Smooth muscle cell (in vitro differentiated cells): Measurements from ENCODE around the gene POU2F1. TPM values are rescaled to one million over a fixed set of nuclear protein-coding genes. Genes with fewer than 3 reads are reported as not detected.
"Not testable (repeated sequence)": the region's sequence is repeated elsewhere in the genome, so short reads cannot be mapped to it uniquely, and the experiment has no call there.

Source experiments
- DNase-seq: peaks from one replicate; lab custom pipeline; 2025; ENCODE audit not compliant: unreplicated experiment; lab: John Stamatoyannopoulos, UW
- H2AFZ ChIP-seq: fragments of 200-600 bp; sonication (generic); 2 replicates; pipeline ENCODE4 v1.6.0; 2016; ENCODE audit warnings: antibody characterized with exemption, low read depth, mild to moderate bottlenecking
- H3F3A ChIP-seq: fragments of 200-600 bp; sonication (generic); 2 replicates; pipeline ENCODE4 v1.6.0; 2017; ENCODE audit warnings: antibody characterized with exemption, low read depth
- H3K27ac ChIP-seq: fragments of 200-600 bp; sonication (generic); 2 replicates; pipeline ENCODE4 v1.5.1; 2016; ENCODE audit warnings: low read depth, mild to moderate bottlenecking
- H3K27me3 ChIP-seq: fragments of 200-600 bp; sonication (generic); 2 replicates; pipeline ENCODE4 v1.6.1; 2016; ENCODE audit warnings: low read depth, mild to moderate bottlenecking
- H3K36me3 ChIP-seq: fragments of 200-600 bp; sonication (generic); 2 replicates; pipeline ENCODE4 v1.5.1; 2016; ENCODE audit warnings: low read depth
- H3K4me1 ChIP-seq: fragments of 200-600 bp; sonication (generic); 2 replicates; pipeline ENCODE4 v1.5.1; 2016; ENCODE audit warnings: low read depth
- H3K4me2 ChIP-seq: fragments of 200-600 bp; sonication (generic); 2 replicates; pipeline ENCODE4 v1.6.0; 2016; ENCODE audit warnings: mild to moderate bottlenecking
- H3K4me3 ChIP-seq: fragments of 200-600 bp; sonication (generic); 2 replicates; pipeline ENCODE4 v1.5.1; 2016; ENCODE audit warnings: mild to moderate bottlenecking
- H3K79me2 ChIP-seq: fragments of 200-600 bp; sonication (generic); 2 replicates; pipeline ENCODE4 v1.6.0; 2016; ENCODE audit warnings: low read depth, mild to moderate bottlenecking
- H3K9ac ChIP-seq: fragments of 200-600 bp; sonication (generic); 2 replicates; pipeline ENCODE4 v1.6.0; 2016; ENCODE audit warnings: low read depth
- H3K9me3 ChIP-seq: fragments of 200-600 bp; sonication (generic); replicated peaks from 2 replicates; pipeline ENCODE4 v1.5.1; 2016; ENCODE audit warnings: low read depth
- H4K20me1 ChIP-seq: fragments of 200-600 bp; sonication (generic); 2 replicates; pipeline ENCODE4 v1.6.0; 2016; ENCODE audit warnings: low read depth
- CTCF ChIP-seq: fragments of 200-600 bp; sonication (generic); IDR thresholded peaks from 2 replicates; pipeline ENCODE4 v1.5.1; 2017; ENCODE audit warnings: borderline replicate concordance, mild to moderate bottlenecking, antibody characterized with exemption; ENCODE audit not compliant: insufficient read depth, poor library complexity, severe bottlenecking
- WGBS: methylation state at CpG from one replicate; pipeline ENCODE4 v1.1.7; 2016; ENCODE audit warnings: low lambda C conversion rate; 5-methylcytosine and 5-hydroxymethylcytosine counted together
- polyA plus RNA-seq: library from polyadenylated mRNA; unstranded; fragments of >200 nt; fragmentation: Nextera tagmentation; extraction: Ambion mirVana; gene quantifications from 2 replicates; pipeline ENCODE4 v1.2.1, GENCODE V29; 2016
- total RNA-seq: library from RNA; depleted of rRNA; stranded (reverse); fragments of >200 nt; gene quantifications from 2 replicates; pipeline ENCODE4 v1.2.3, GENCODE V29; 2014

POU2F1 gene
- total and polyA plus RNA-seq, 2 experiments from 2014 or later = 5.3 to 15.6 TPM

GRCh38 chr1:167200749-167201148 is 19.9 kb upstream of the POU2F1 start:
- H3K9me3 ChIP-seq = no peaks in the 10 kb centered on the region
- TF ChIP-seq CTCF = no peak
- H3F3A ChIP-seq = no peaks in the 10 kb centered on the region
- no peak overlapping the region for H2AFZ ChIP-seq
- WGBS = 96% methylated on average over 3 of the region's 3 CpGs
- H3K9ac ChIP-seq = no peak overlapping the region
- no peaks in the 10 kb centered on the region for H3K79me2 ChIP-seq
- no peak overlapping the region for H3K27ac ChIP-seq
- H3K4me1 ChIP-seq = peaks cover 17% of the 10 kb centered on the region
- no peak for DNase-seq
- H4K20me1 ChIP-seq = no peaks in the 10 kb centered on the region
- H3K4me3 ChIP-seq = no peak overlapping the region
- H3K36me3 ChIP-seq = no peaks in the 10 kb centered on the region
- H3K27me3 ChIP-seq = no peaks in the 10 kb centered on the region
- no peak overlapping the region for H3K4me2 ChIP-seq

- H3K4me3 ChIP-seq = no peak overlapping the region
- DNase-seq = no peak
- no peak overlapping the region for H3K27ac ChIP-seq
- H3K4me1 ChIP-seq = peaks cover 11% of the 10 kb centered on the region
- WGBS = 92% methylated on average over 3 of the region's 3 CpGs
- no peak overlapping the region for H2AFZ ChIP-seq
- H3K4me2 ChIP-seq = no peak overlapping the region
- H3K9ac ChIP-seq = no peak overlapping the region
- H3K9me3 ChIP-seq = no peaks in the 10 kb centered on the region
- no peaks in the 10 kb centered on the region for H3F3A ChIP-seq
- H3K36me3 ChIP-seq = no peaks in the 10 kb centered on the region
- H3K27me3 ChIP-seq = no peaks in the 10 kb centered on the region
- H4K20me1 ChIP-seq = no peaks in the 10 kb centered on the region
- no peaks in the 10 kb centered on the region for H3K79me2 ChIP-seq
- no peak for TF ChIP-seq CTCF
These were observed 18.6 kb upstream of the POU2F1 start for GRCh38 chr1:167202049-167202448.

GRCh38 chr1:167205306-167206050 is 15.2 kb upstream of the POU2F1 start:
- not testable (repeated sequence) for H3F3A ChIP-seq, H3K79me2 ChIP-seq

GRCh38 chr1:167206166-167206835 is 14.4 kb upstream of the POU2F1 start:
- TF ChIP-seq CTCF = no peak
- DNase-seq = no peak
- Histone ChIP-seq H3K79me2 (no peaks in the 10 kb centered on the region), H3K4me2 (no peak overlapping the region), H3K4me3 (no peak overlapping the region), H3K9me3 (no peaks in the 10 kb centered on the region), H3K27me3 (no peaks in the 10 kb centered on the region), H3K9ac (no peak overlapping the region), H2AFZ (no peak overlapping the region), H3K27ac (no peak overlapping the region), H4K20me1 (no peaks in the 10 kb centered on the region), H3K4me1 (no peaks in the 10 kb centered on the region), H3K36me3 (no peaks in the 10 kb centered on the region), H3F3A (no peaks in the 10 kb centered on the region)
- WGBS = 84% methylated on average over 3 of the region's 3 CpGs

More at GRCh38 chr1:167205306-167206050, 15.2 kb upstream of the POU2F1 start:
- H2AFZ ChIP-seq, H3K4me3 ChIP-seq, DNase-seq, H3K9ac ChIP-seq, H3K4me2 ChIP-seq, H3K4me1 ChIP-seq, H3K27me3 ChIP-seq, H4K20me1 ChIP-seq, H3K27ac ChIP-seq, H3K9me3 ChIP-seq, H3K36me3 ChIP-seq: not testable (repeated sequence)
- 92% methylated on average over 4 of the region's 6 CpGs for WGBS
